ENCODE data around the gene TCERG1L.

TCERG1L gene

GRCh38 chr10:131270461-131271190 lies 40.9 kb downstream of the TCERG1L start:
- H3K27ac ChIP-seq: no peak overlapping the region
- no peaks in the 10 kb centered on the region for H3K27me3 ChIP-seq (ENCODE audit: insufficient read depth, low read depth)
- H3K79me2 ChIP-seq (ENCODE audit: insufficient read depth, low read depth): no peaks in the 10 kb centered on the region
- H4K20me1 ChIP-seq (ENCODE audit: insufficient read depth): no peaks in the 10 kb centered on the region
- TF ChIP-seq CTCF (conservative IDR thresholded peaks at IDR 0.05; ENCODE audit: low read depth, low read length): no peak
- H3K4me3 ChIP-seq (IDR thresholded peaks at IDR 0.05; ENCODE audit: insufficient read depth, low read depth, low read length): no peak overlapping the region
- no peaks in the 10 kb centered on the region for H3K36me3 ChIP-seq (ENCODE audit: insufficient read depth)
- H2AFZ ChIP-seq (ENCODE audit: low read depth): no peak overlapping the region
- no peak overlapping the region for H3K4me2 ChIP-seq
- H3K4me1 ChIP-seq (ENCODE audit: low read depth, poor library complexity, severe bottlenecking): no peaks in the 10 kb centered on the region
- H3K9ac ChIP-seq: no peak overlapping the region

- Histone ChIP-seq H2AFZ (ENCODE audit: low read depth) (no peak overlapping the region), H3K36me3 (ENCODE audit: insufficient read depth) (no peaks in the 10 kb centered on the region), H3K9ac (no peak overlapping the region), H3K4me2 (no peak overlapping the region), H3K4me3 (IDR thresholded peaks at IDR 0.05; ENCODE audit: insufficient read depth, low read depth, low read length) (no peak overlapping the region), H3K4me1 (ENCODE audit: low read depth, poor library complexity, severe bottlenecking) (no peaks in the 10 kb centered on the region), H3K27me3 (ENCODE audit: insufficient read depth, low read depth) (no peaks in the 10 kb centered on the region), H3K79me2 (ENCODE audit: insufficient read depth, low read depth) (no peaks in the 10 kb centered on the region), H3K27ac (no peak overlapping the region), H4K20me1 (ENCODE audit: insufficient read depth) (no peaks in the 10 kb centered on the region)
- TF ChIP-seq CTCF (conservative IDR thresholded peaks at IDR 0.05; ENCODE audit: low read depth, low read length): no peak
Observed at GRCh38 chr10:131269776-131270460, 41.6 kb downstream of the TCERG1L start.

- no peaks in the 10 kb centered on the region for H3K36me3 ChIP-seq (ENCODE audit: insufficient read depth)
- H3K4me1 ChIP-seq (ENCODE audit: low read depth, poor library complexity, severe bottlenecking): no peaks in the 10 kb centered on the region
- H3K27ac ChIP-seq: no peak overlapping the region
- H3K9ac ChIP-seq: no peak overlapping the region
- no peak for TF ChIP-seq CTCF (conservative IDR thresholded peaks at IDR 0.05; ENCODE audit: low read depth, low read length)
- H2AFZ ChIP-seq (ENCODE audit: low read depth): no peak overlapping the region
- H3K27me3 ChIP-seq (ENCODE audit: insufficient read depth, low read depth): no peaks in the 10 kb centered on the region
- no peaks in the 10 kb centered on the region for H4K20me1 ChIP-seq (ENCODE audit: insufficient read depth)
- no peak overlapping the region for H3K4me2 ChIP-seq
- H3K4me3 ChIP-seq (IDR thresholded peaks at IDR 0.05; ENCODE audit: insufficient read depth, low read depth, low read length): no peak overlapping the region
- no peaks in the 10 kb centered on the region for H3K79me2 ChIP-seq (ENCODE audit: insufficient read depth, low read depth)
Observed at GRCh38 chr10:131267814-131268095, 43.8 kb downstream of the TCERG1L start.

- Histone ChIP-seq H3K36me3 (ENCODE audit: insufficient read depth) (no peaks in the 10 kb centered on the region), H3K4me3 (IDR thresholded peaks at IDR 0.05; ENCODE audit: insufficient read depth, low read depth, low read length) (no peak overlapping the region), H4K20me1 (ENCODE audit: insufficient read depth) (no peaks in the 10 kb centered on the region), H2AFZ (ENCODE audit: low read depth) (no peak overlapping the region), H3K27me3 (ENCODE audit: insufficient read depth, low read depth) (no peaks in the 10 kb centered on the region), H3K9ac (no peak overlapping the region), H3K27ac (no peak overlapping the region), H3K79me2 (ENCODE audit: insufficient read depth, low read depth) (no peaks in the 10 kb centered on the region), H3K4me1 (ENCODE audit: low read depth, poor library complexity, severe bottlenecking) (no peaks in the 10 kb centered on the region), H3K4me2 (no peak overlapping the region)
- TF ChIP-seq CTCF (conservative IDR thresholded peaks at IDR 0.05; ENCODE audit: low read depth, low read length): no peak
Observed at GRCh38 chr10:131266936-131267813, 44.3 kb downstream of the TCERG1L start.

All from KMS-11 (cell line).